Smooth muscle cell (in vitro differentiated cells): Measurements from ENCODE around the gene PGS1. TPM values are rescaled to one million over a fixed set of nuclear protein-coding genes. Genes with fewer than 3 reads are reported as not detected.

ENCODE experiments used
- DNase-seq: peaks from one replicate; lab custom pipeline; 2025; ENCODE audit not compliant: unreplicated experiment; lab: John Stamatoyannopoulos, UW
- H2AFZ ChIP-seq: fragments of 200-600 bp; sonication (generic); 2 replicates; pipeline ENCODE4 v1.6.0; 2016; ENCODE audit warnings: antibody characterized with exemption, low read depth, mild to moderate bottlenecking
- H3F3A ChIP-seq: fragments of 200-600 bp; sonication (generic); 2 replicates; pipeline ENCODE4 v1.6.0; 2017; ENCODE audit warnings: antibody characterized with exemption, low read depth
- H3K27ac ChIP-seq: fragments of 200-600 bp; sonication (generic); 2 replicates; pipeline ENCODE4 v1.5.1; 2016; ENCODE audit warnings: low read depth, mild to moderate bottlenecking
- H3K27me3 ChIP-seq: fragments of 200-600 bp; sonication (generic); 2 replicates; pipeline ENCODE4 v1.6.1; 2016; ENCODE audit warnings: low read depth, mild to moderate bottlenecking
- H3K36me3 ChIP-seq: fragments of 200-600 bp; sonication (generic); 2 replicates; pipeline ENCODE4 v1.5.1; 2016; ENCODE audit warnings: low read depth
- H3K4me1 ChIP-seq: fragments of 200-600 bp; sonication (generic); 2 replicates; pipeline ENCODE4 v1.5.1; 2016; ENCODE audit warnings: low read depth
- H3K4me2 ChIP-seq: fragments of 200-600 bp; sonication (generic); 2 replicates; pipeline ENCODE4 v1.6.0; 2016; ENCODE audit warnings: mild to moderate bottlenecking
- H3K4me3 ChIP-seq: fragments of 200-600 bp; sonication (generic); 2 replicates; pipeline ENCODE4 v1.5.1; 2016; ENCODE audit warnings: mild to moderate bottlenecking
- H3K79me2 ChIP-seq: fragments of 200-600 bp; sonication (generic); 2 replicates; pipeline ENCODE4 v1.6.0; 2016; ENCODE audit warnings: low read depth, mild to moderate bottlenecking
- H3K9ac ChIP-seq: fragments of 200-600 bp; sonication (generic); 2 replicates; pipeline ENCODE4 v1.6.0; 2016; ENCODE audit warnings: low read depth
- H3K9me3 ChIP-seq: fragments of 200-600 bp; sonication (generic); replicated peaks from 2 replicates; pipeline ENCODE4 v1.5.1; 2016; ENCODE audit warnings: low read depth
- H4K20me1 ChIP-seq: fragments of 200-600 bp; sonication (generic); 2 replicates; pipeline ENCODE4 v1.6.0; 2016; ENCODE audit warnings: low read depth
- WGBS: methylation state at CpG from one replicate; pipeline ENCODE4 v1.1.7; 2016; ENCODE audit warnings: low lambda C conversion rate; 5-methylcytosine and 5-hydroxymethylcytosine counted together
- polyA plus RNA-seq: library from polyadenylated mRNA; unstranded; fragments of >200 nt; fragmentation: Nextera tagmentation; extraction: Ambion mirVana; gene quantifications from 2 replicates; pipeline ENCODE4 v1.2.1, GENCODE V29; 2016
- total RNA-seq: library from RNA; depleted of rRNA; stranded (reverse); fragments of >200 nt; gene quantifications from 2 replicates; pipeline ENCODE4 v1.2.3, GENCODE V29; 2014
- TF ChIP-seq, protein P1 (sequence below): fragments of 200-600 bp; sonication (generic); IDR thresholded peaks from 2 replicates; pipeline ENCODE4 v1.5.1; 2017; ENCODE audit warnings: borderline replicate concordance, mild to moderate bottlenecking, antibody characterized with exemption; ENCODE audit not compliant: insufficient read depth, poor library complexity, severe bottlenecking

The PGS1 gene
- total and polyA plus RNA-seq, 2 experiments from 2014 or later: 22.6 to 29.9 TPM

DNA sequence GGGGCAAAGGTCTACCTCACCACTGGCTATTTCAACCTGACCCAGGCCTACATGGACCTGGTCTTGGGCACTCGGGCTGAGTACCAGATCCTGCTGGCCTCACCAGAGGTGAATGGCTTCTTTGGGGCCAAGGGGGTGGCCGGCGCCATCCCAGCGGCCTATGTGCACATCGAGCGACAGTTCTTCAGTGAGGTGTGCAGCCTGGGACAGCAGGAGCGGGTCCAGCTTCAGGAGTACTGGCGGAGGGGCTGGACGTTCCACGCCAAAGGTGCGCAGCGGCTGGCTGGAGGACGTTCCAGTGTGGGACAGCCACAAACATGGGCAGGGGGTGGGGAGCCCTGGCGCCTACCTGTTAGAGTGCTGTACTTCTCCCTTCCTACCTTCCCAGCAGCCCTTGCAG, 25.4 kb downstream of the PGS1 start:
- H2AFZ ChIP-seq: no peak overlapping the region
- H3K4me1 ChIP-seq: peaks cover 3% of the 10 kb centered on the region
- TF ChIP-seq, protein P1, sequence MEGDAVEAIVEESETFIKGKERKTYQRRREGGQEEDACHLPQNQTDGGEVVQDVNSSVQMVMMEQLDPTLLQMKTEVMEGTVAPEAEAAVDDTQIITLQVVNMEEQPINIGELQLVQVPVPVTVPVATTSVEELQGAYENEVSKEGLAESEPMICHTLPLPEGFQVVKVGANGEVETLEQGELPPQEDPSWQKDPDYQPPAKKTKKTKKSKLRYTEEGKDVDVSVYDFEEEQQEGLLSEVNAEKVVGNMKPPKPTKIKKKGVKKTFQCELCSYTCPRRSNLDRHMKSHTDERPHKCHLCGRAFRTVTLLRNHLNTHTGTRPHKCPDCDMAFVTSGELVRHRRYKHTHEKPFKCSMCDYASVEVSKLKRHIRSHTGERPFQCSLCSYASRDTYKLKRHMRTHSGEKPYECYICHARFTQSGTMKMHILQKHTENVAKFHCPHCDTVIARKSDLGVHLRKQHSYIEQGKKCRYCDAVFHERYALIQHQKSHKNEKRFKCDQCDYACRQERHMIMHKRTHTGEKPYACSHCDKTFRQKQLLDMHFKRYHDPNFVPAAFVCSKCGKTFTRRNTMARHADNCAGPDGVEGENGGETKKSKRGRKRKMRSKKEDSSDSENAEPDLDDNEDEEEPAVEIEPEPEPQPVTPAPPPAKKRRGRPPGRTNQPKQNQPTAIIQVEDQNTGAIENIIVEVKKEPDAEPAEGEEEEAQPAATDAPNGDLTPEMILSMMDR: no peak
- no peak overlapping the region for H3K27ac ChIP-seq
- H3K27me3 ChIP-seq: no peaks in the 10 kb centered on the region
- peaks cover 13% of the 10 kb centered on the region for H3F3A ChIP-seq
- WGBS: 100% methylated on average over 14 of the region's 14 CpGs
- no peaks in the 10 kb centered on the region for H3K36me3 ChIP-seq
- no peak overlapping the region for H3K4me3 ChIP-seq
- DNase-seq: no peak
- H3K9ac ChIP-seq: no peak overlapping the region
- peaks cover 35% of the 10 kb centered on the region for H4K20me1 ChIP-seq
- H3K9me3 ChIP-seq: no peaks in the 10 kb centered on the region
- peaks cover 59% of the 10 kb centered on the region for H3K79me2 ChIP-seq
- H3K4me2 ChIP-seq: no peak overlapping the region

DNA sequence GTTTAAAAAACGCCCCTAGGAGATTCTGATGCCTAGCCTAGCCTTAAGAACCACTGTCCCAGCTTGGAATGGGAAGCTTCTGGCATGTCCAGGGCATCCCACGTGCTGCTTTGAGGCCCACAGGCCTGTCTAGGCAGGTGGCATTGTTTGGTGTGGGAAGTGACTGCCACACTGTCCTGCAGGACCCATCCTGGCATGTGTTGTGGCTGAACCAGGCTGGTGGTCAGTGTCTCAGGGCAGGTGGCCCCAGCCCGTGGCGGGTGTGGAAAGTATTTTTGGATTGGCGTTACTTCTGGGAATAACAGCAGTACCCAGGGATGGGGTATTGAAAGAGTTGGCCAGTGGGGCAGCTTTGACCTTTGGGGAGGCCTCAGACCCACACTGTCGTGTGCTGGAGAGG, 27.9 kb downstream of the PGS1 start:
- Histone ChIP-seq H3K27me3 (no peaks in the 10 kb centered on the region), H3K27ac (no peak overlapping the region), H3K4me2 (no peak overlapping the region), H3K79me2 (peaks cover 69% of the 10 kb centered on the region), H3F3A (peaks cover 12% of the 10 kb centered on the region), H3K9ac (no peak overlapping the region), H4K20me1 (peaks cover 48% of the 10 kb centered on the region), H3K36me3 (no peaks in the 10 kb centered on the region), H3K4me3 (no peak overlapping the region), H2AFZ (no peak overlapping the region), H3K9me3 (no peaks in the 10 kb centered on the region), H3K4me1 (peaks cover 3% of the 10 kb centered on the region)
- TF ChIP-seq, protein P1: no peak
- WGBS: 95% methylated on average over 6 of the region's 6 CpGs
- no peak for DNase-seq

DNA sequence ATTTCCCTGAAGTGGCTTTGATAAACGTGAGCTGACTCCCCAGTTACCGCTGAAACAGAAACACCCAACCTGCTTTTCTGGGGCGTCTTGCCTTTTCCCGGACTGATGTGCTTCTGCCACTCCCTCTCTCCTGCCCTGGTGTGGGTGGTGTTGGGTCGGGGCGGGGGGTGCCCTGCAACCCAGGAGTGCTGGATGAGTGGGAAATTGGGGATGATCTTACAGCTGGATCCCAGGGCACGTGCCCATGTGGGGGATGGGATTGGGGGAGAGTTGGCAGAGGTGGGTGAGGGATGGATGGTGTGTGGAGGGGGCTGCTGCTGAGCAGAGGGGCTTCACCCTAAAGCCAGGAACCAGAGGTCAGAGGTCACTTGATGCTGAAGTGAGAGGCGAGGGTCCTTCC, 28.5 kb downstream of the PGS1 start:
- H2AFZ ChIP-seq: no peak overlapping the region
- WGBS: 90% methylated on average over 7 of the region's 8 CpGs
- H3K27ac ChIP-seq: no peak overlapping the region
- no peaks in the 10 kb centered on the region for H3K9me3 ChIP-seq
- no peaks in the 10 kb centered on the region for H3K4me1 ChIP-seq
- TF ChIP-seq, protein P1: no peak
- peaks cover 50% of the 10 kb centered on the region for H4K20me1 ChIP-seq
- H3K4me2 ChIP-seq: no peak overlapping the region
- H3K4me3 ChIP-seq: no peak overlapping the region
- H3F3A ChIP-seq: peaks cover 14% of the 10 kb centered on the region
- no peaks in the 10 kb centered on the region for H3K27me3 ChIP-seq
- no peak overlapping the region for H3K9ac ChIP-seq
- peaks cover 69% of the 10 kb centered on the region for H3K79me2 ChIP-seq
- no peaks in the 10 kb centered on the region for H3K36me3 ChIP-seq
- DNase-seq: no peak

DNA sequence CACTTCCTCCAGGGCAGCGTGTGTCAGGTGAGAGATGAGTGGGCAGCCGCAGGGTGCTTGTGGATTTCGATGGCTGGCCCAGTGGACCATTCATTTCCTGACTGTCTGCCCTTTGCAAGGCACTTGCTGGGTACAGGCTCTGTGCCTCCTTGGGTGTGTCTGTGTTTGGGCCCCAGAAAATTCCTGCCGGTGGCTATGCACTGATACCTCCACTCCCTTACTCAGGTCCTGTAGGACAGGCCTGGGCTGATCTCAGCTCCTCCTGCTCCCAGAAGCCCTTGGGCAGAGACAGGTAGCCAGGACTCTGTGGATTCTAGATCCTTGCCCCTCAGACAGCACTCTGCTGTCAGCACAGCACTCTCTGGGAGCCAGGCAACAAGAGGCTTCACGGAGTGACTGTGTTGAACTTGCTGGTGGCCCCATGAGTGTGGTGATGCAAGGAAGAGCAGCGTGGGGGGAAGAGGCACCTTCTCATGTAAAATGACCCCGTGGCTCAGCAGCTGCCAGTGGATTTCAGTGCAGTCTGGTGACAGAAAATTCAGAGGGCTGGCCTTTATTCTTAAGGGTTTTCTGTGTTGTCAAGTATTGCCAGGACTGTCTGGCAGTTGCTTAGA, 29.0 kb downstream of the PGS1 start:
- Histone ChIP-seq H3K9me3 (no peaks in the 10 kb centered on the region), H3K27me3 (no peaks in the 10 kb centered on the region), H3K9ac (peak overlapping the region; percentile 17), H3K36me3 (no peaks in the 10 kb centered on the region), H3K4me2 (peak overlapping the region; percentile 20), H3F3A (peaks cover 17% of the 10 kb centered on the region), H3K27ac (peak overlapping the region; percentile 18), H3K79me2 (peaks cover 71% of the 10 kb centered on the region), H3K4me3 (no peak overlapping the region), H2AFZ (no peak overlapping the region), H3K4me1 (no peaks in the 10 kb centered on the region), H4K20me1 (peaks cover 52% of the 10 kb centered on the region)
- DNase-seq: no peak
- TF ChIP-seq, protein P1: no peak
- 79% methylated on average over 7 of the region's 7 CpGs for WGBS
